ENCODE measurements around the gene GSC. TPM values are rescaled to one million over a fixed set of nuclear protein-coding genes. Genes with fewer than 3 reads are reported as not detected.

The GSC gene
- total and polyA plus RNA-seq, 2 donors (not counting 3 experiments of a cell fraction or from before 2014, with no cell fraction given) = not detected

GRCh38 chr14:94761348-94761996, 8.4 kb downstream of the GSC start:
- BruUV-seq (replicated peaks) = no TSS peak
- Histone ChIP-seq H3K79me2 (ENCODE audit: control insufficient read depth, insufficient read depth, low read length) (no peaks in the 10 kb centered on the region), H3K9me3 (replicated peaks; ENCODE audit: control insufficient read depth, insufficient read depth, low read length) (no peaks in the 10 kb centered on the region), H3K36me3 (ENCODE audit: control insufficient read depth in 2 of 2, extremely low read depth in 1 of 2, insufficient read depth in 2 of 2, low read length in 2 of 2) (no peaks in the 10 kb centered on the region), H3K4me1 (ENCODE audit: control insufficient read depth, extremely low read depth, insufficient read depth, low read length) (no peaks in the 10 kb centered on the region), H3K9me1 (replicated peaks; ENCODE audit: control insufficient read depth, extremely low read depth, insufficient read depth, low read length) (no peaks in the 10 kb centered on the region), H3K27ac (ENCODE audit: insufficient read depth, low read depth, low read length) (no peak overlapping the region), H3K4me2 (ENCODE audit: insufficient read depth, low read length) (no peak overlapping the region), H3K27me3 (ENCODE audit: control insufficient read depth in 2 of 2, insufficient read depth in 2 of 2, low read length in 2 of 2) (peaks cover 5 to 15% of the 10 kb centered on the region in 2 experiments), H4K20me1 (replicated peaks; ENCODE audit: control insufficient read depth, extremely low read depth, insufficient read depth, low read length) (no peaks in the 10 kb centered on the region), H3K9ac (replicated peaks; ENCODE audit: extremely low read depth, insufficient read depth, low read length) (no peak overlapping the region), H3K4me3 (replicated peaks in 1 of 3; ENCODE audit: insufficient read depth in 1 of 3, low read depth in 1 of 3, low read length in 3 of 3) (no peak overlapping the region), H2AFZ (ENCODE audit: low read depth, low read length) (no peak overlapping the region)
- DNase-seq (ENCODE audit: low read depth, low spot score) (no peak), FAIRE-seq (no peak)
- ChIA-PET CTCF (interaction anchor here (1.0 to 1.1 kb wide), 2 partner anchors 13 to 14 kb away, joined by 3 to 4 read pairs; no protein-coding TSS in a partner anchor), POLR2A (no interaction called here)
- intact Hi-C loops (cut with micrococcal nuclease) = no loop called here
- no peak for TF ChIP-seq POLR2A (IDR thresholded peaks at IDR 0.05; ENCODE audit: low read depth, low read length)
- no peak for TF ChIP-seq FOS (IDR thresholded peaks at IDR 0.05; ENCODE audit: borderline replicate concordance, insufficient read depth, low read length)
- TF ChIP-seq GATA2 (IDR thresholded peaks at IDR 0.05; ENCODE audit: insufficient read depth, insufficient read length, low read depth, low read length) = no peak
- TF ChIP-seq POLR2AphosphoS5 (IDR thresholded peaks at IDR 0.05; ENCODE audit: insufficient read depth, low read depth, low read length) = no peak
- TF ChIP-seq EZH2 (IDR thresholded peaks at IDR 0.05; ENCODE audit: borderline replicate concordance, low read depth, low read length, severe bottlenecking) = no peak
- no peak for TF ChIP-seq MYC (IDR thresholded peaks at IDR 0.05; ENCODE audit: low read depth, low read length)
- no peak for TF ChIP-seq JUN (IDR thresholded peaks at IDR 0.05; ENCODE audit: borderline replicate concordance, insufficient read depth, insufficient read length, low read depth)
- no peak for TF ChIP-seq MAX (IDR thresholded peaks at IDR 0.05; ENCODE audit: insufficient read depth, insufficient read length)
- TF ChIP-seq, protein P1, sequence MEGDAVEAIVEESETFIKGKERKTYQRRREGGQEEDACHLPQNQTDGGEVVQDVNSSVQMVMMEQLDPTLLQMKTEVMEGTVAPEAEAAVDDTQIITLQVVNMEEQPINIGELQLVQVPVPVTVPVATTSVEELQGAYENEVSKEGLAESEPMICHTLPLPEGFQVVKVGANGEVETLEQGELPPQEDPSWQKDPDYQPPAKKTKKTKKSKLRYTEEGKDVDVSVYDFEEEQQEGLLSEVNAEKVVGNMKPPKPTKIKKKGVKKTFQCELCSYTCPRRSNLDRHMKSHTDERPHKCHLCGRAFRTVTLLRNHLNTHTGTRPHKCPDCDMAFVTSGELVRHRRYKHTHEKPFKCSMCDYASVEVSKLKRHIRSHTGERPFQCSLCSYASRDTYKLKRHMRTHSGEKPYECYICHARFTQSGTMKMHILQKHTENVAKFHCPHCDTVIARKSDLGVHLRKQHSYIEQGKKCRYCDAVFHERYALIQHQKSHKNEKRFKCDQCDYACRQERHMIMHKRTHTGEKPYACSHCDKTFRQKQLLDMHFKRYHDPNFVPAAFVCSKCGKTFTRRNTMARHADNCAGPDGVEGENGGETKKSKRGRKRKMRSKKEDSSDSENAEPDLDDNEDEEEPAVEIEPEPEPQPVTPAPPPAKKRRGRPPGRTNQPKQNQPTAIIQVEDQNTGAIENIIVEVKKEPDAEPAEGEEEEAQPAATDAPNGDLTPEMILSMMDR (IDR thresholded peaks at IDR 0.05; ENCODE audit: extremely low read depth in 1 of 2, insufficient read depth in 1 of 2, low read depth in 1 of 2, low read length in 2 of 2) = no peak
- dilution Hi-C loops (cut with MboI; ENCODE audit: extremely low pct_ligation_motif_present, low sequenced_read_pairs) = no loop called here

Measured in endothelial cell of umbilical vein (primary cell).